Measurements from ENCODE around the gene PNPLA5. TPM values are rescaled to one million over a fixed set of nuclear protein-coding genes. Genes with fewer than 3 reads are reported as not detected.

Gene PNPLA5
- total RNA-seq, 4 donors from 2014 or later = not detected

DNA sequence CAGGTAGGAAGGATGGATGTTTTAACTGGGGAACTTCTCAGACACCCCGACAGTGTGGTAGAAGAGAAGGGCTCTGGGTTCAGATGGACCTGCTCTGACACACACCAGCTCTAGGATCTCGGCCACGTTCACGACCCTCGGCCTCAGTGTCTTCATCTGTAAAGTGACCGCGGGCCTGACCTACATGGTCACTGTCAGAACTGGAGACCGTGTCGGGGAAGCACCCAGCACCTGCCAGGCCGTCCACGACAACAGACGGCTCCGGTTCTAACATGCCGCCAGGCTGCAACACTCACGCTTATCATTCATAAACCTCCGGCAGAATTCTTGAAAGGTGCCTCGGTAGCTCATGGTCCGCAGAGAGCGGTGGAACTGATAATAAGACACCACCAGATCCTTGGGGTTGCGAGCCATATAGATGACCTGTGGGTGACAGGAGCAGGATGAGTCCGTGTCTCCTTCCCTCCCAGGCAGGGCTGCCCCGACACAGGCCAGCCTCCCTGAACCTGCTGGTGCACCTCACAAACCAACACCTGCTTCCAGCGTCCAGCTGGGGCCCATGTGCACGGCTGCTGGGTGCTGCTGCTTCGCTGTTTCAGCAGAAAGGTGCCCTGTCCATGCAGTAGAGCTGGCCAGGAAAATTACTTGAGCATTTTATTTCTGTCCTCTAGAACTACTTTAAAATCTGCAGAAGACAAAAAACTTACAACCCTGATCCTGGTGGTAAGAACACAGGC lies 53.1 kb downstream of the PNPLA5 start:
- Histone ChIP-seq H3K4me1 (no peaks in the 10 kb centered on the region), H3K4me3 (no peak overlapping the region), H3K9me3 (no peaks in the 10 kb centered on the region), H3K27me3 (no peaks in the 10 kb centered on the region), H3K36me3 (no peaks in the 10 kb centered on the region), H3K27ac (no peak overlapping the region)
- intact Hi-C loops (cut with DNase I; ENCODE audit: low total_unique reads) = no loop called here
- no peak for TF ChIP-seq POLR2A (IDR thresholded peaks at IDR 0.05)
- TF ChIP-seq, protein P1, sequence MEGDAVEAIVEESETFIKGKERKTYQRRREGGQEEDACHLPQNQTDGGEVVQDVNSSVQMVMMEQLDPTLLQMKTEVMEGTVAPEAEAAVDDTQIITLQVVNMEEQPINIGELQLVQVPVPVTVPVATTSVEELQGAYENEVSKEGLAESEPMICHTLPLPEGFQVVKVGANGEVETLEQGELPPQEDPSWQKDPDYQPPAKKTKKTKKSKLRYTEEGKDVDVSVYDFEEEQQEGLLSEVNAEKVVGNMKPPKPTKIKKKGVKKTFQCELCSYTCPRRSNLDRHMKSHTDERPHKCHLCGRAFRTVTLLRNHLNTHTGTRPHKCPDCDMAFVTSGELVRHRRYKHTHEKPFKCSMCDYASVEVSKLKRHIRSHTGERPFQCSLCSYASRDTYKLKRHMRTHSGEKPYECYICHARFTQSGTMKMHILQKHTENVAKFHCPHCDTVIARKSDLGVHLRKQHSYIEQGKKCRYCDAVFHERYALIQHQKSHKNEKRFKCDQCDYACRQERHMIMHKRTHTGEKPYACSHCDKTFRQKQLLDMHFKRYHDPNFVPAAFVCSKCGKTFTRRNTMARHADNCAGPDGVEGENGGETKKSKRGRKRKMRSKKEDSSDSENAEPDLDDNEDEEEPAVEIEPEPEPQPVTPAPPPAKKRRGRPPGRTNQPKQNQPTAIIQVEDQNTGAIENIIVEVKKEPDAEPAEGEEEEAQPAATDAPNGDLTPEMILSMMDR (IDR thresholded peaks at IDR 0.05) = no peak
- DNase-seq = no peak

DNA sequence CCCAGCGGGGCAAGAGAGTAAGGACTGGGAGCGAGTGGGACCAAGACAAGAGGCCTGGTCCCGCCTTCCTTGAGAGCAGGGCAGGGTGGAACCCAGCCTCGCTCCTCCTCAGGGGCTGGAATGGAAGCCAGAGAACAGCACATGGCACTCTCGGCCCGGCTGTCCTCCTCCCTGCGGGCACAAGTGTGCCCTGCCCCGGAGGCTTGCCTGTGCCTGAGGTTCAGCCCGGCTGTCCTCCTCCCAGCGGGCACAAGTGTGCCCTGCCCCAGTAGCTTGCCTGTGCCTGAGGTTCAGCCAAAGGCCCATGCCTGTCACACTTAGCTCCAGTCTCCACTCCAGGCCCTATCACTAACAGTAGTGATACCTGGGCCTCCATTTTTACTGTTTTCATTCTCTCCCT lies 53.7 kb downstream of the PNPLA5 start:
- H3K27me3 ChIP-seq = no peaks in the 10 kb centered on the region
- H3K4me3 ChIP-seq = no peak overlapping the region
- no peaks in the 10 kb centered on the region for H3K36me3 ChIP-seq
- H3K27ac ChIP-seq = no peak overlapping the region
- H3K9me3 ChIP-seq = no peaks in the 10 kb centered on the region
- no peak for DNase-seq
- H3K4me1 ChIP-seq = no peaks in the 10 kb centered on the region
- TF ChIP-seq, protein P1 (IDR thresholded peaks at IDR 0.05) = no peak
- no peak for TF ChIP-seq POLR2A (IDR thresholded peaks at IDR 0.05)
- intact Hi-C loops (cut with DNase I; ENCODE audit: low total_unique reads) = no loop called here

DNA sequence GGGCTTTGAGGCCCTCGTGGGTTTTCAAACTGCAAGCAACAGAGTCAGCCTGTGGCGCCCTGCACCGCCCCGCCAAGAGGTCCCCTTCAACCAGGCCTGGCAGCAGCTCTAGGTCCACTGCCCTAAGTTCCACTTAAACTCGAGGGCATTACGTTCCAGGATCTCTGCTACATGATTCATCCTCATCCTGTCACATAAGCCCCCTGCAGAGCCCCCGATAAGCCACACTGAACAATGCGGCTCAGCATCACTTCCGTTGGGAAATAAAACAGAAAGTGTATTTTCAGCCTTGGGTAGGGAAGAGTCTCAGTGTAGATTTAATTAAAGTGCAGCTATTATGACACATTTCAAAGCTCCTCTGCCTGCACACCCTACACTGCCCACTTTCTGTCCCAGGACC lies 54.1 kb downstream of the PNPLA5 start:
- Histone ChIP-seq H3K9me3 (no peaks in the 10 kb centered on the region), H3K4me3 (no peak overlapping the region), H3K4me1 (no peaks in the 10 kb centered on the region), H3K27ac (no peak overlapping the region), H3K36me3 (no peaks in the 10 kb centered on the region), H3K27me3 (no peaks in the 10 kb centered on the region)
- no peak for TF ChIP-seq POLR2A (IDR thresholded peaks at IDR 0.05)
- TF ChIP-seq, protein P1 (IDR thresholded peaks at IDR 0.05) = no peak
- intact Hi-C loops (cut with DNase I; ENCODE audit: low total_unique reads) = no loop called here
- DNase-seq = no peak

DNA sequence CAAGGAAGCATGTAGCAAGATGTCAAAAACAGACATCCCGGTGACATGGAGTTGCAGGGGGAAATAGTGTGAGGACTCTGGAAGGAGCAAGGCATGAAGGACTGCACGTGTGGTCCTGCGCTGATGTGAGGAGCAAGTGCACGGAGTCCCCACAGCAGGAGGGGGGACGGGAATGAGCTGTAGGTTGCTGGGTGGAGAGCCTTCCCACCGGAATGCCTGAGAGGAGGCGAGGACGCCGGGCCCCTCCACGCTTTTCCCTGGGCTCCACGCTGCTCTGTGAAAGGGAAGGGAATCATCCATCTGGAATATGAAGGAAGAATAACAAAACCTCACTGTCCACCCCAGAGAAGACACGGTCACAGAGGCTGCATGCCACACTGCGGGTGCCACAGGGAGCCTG lies 56.1 kb downstream of the PNPLA5 start:
- Histone ChIP-seq H3K36me3 (no peaks in the 10 kb centered on the region), H3K27me3 (no peaks in the 10 kb centered on the region), H3K4me1 (no peaks in the 10 kb centered on the region), H3K27ac (no peak overlapping the region), H3K9me3 (no peaks in the 10 kb centered on the region), H3K4me3 (no peak overlapping the region)
- DNase-seq = no peak
- no peak for TF ChIP-seq POLR2A (IDR thresholded peaks at IDR 0.05)
- TF ChIP-seq, protein P1 (IDR thresholded peaks at IDR 0.05) = no peak
- intact Hi-C loops (cut with DNase I; ENCODE audit: low total_unique reads) = no loop called here

DNA sequence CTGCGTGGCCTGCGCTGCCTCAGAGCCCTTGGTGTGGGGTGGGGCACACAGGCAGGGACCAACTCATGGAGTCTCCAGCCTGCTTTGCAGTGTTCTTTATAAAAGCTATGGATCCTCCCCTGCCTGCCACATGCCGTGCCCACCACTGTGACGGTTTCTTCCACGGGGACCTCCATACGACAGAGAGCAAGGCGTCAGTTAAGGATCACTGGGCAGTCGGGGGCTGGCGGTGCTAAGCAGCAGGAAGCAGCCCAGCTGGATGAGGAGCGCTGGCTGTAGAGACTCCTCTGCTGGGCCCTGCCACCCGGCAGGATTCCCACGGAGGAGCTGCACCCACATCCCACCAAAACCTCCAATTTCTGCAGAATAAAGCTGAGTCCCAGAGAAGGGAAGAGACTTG lies 56.6 kb downstream of the PNPLA5 start:
- no peaks in the 10 kb centered on the region for H3K36me3 ChIP-seq
- DNase-seq = no peak
- no peak overlapping the region for H3K4me3 ChIP-seq
- no peaks in the 10 kb centered on the region for H3K4me1 ChIP-seq
- intact Hi-C loops (cut with DNase I; ENCODE audit: low total_unique reads) = no loop called here
- no peaks in the 10 kb centered on the region for H3K9me3 ChIP-seq
- H3K27me3 ChIP-seq = no peaks in the 10 kb centered on the region
- TF ChIP-seq, protein P1 (IDR thresholded peaks at IDR 0.05) = no peak
- no peak for TF ChIP-seq POLR2A (IDR thresholded peaks at IDR 0.05)
- no peak overlapping the region for H3K27ac ChIP-seq
